ENCODE results near the gene WASHC2C. TPM values are rescaled to one million over a fixed set of nuclear protein-coding genes. Genes with fewer than 3 reads are reported as not detected.

WASHC2C gene
- total RNA-seq, 6 donors from 2014 or later = 28.0 to 73.3 (median 44.2) TPM

Small RNA genes within 50 kb of the gene (small RNA-seq; reads per million reads assigned to genes)
- gene AC012044.1 = 0 reads per million in 4 donors

Other genes with a start within 250 kb of the WASHC2C start
- 10 to 100 TPM; 13.9 to 38.8 (median 18.7) TPM for gene ZFAND4, start 54.5 kb upstream of the WASHC2C start, total RNA-seq
- gene AGAP4, start 120.2 kb downstream of the WASHC2C start, total RNA-seq = 10 to 100 TPM in 5 of 6 donors, 1 to 10 TPM in 1; 7.7 to 53.4 (median 12.7) TPM
- gene TIMM23, start 245.2 kb downstream of the WASHC2C start, total RNA-seq = 10 to 100 TPM; 15.8 to 57.6 (median 36.1) TPM